GM12878 (cell line): ENCODE results near the gene MZB1. TPM values are rescaled to one million over a fixed set of nuclear protein-coding genes. Genes with fewer than 3 reads are reported as not detected.

Source experiments
- ASH2L ChIP-seq: fragments of 300-600, 200-600 bp; sonication (generic); IDR thresholded peaks from 2 replicates; pipeline ENCODE4 v1.6.1; 2017; ENCODE audit warnings: low read depth, mild to moderate bottlenecking, borderline replicate concordance
- FOS ChIP-seq: IDR thresholded peaks from 3 replicates; pipeline ENCODE4 v1.6.1; 2011; ENCODE audit warnings: borderline replicate concordance; ENCODE audit not compliant: insufficient read length; ENCODE audit errors: extremely low read depth
- FOXM1 ChIP-seq: IDR thresholded peaks from 2 replicates; pipeline ENCODE4 v1.6.1; 2012; ENCODE audit warnings: low read depth, mild to moderate bottlenecking, inconsistent platforms, low read length, moderate library complexity
- HDAC6 ChIP-seq: fragments of 200-600 bp; sonication (generic); IDR thresholded peaks from one replicate; pipeline ENCODE4 v1.8.0; 2017; ENCODE audit warnings: antibody characterized with exemption; ENCODE audit not compliant: unreplicated experiment
- LARP7 ChIP-seq: fragments of 450-650 bp; IDR thresholded peaks from 2 replicates; pipeline ENCODE4 v1.6.1; 2017; ENCODE audit warnings: mild to moderate bottlenecking
- MTA2 ChIP-seq: fragments of 450-650 bp; IDR thresholded peaks from 2 replicates; pipeline ENCODE4 v1.6.1; 2016; ENCODE audit warnings: low read depth, mild to moderate bottlenecking, moderate library complexity
- POU2F2 ChIP-seq: IDR thresholded peaks from 3 replicates; pipeline ENCODE4 v1.6.1; 2011; ENCODE audit warnings: low read depth, mild to moderate bottlenecking, low read length, borderline replicate concordance
- RB1 ChIP-seq: fragments of 450-650 bp; formaldehyde crosslinking; IDR thresholded peaks from 2 replicates; pipeline ENCODE4 v1.6.1; 2017; ENCODE audit warnings: mild to moderate bottlenecking, borderline replicate concordance
- SMAD1 ChIP-seq: fragments of 450-650 bp; IDR thresholded peaks from 2 replicates; pipeline ENCODE4 v1.6.1; 2018; ENCODE audit warnings: mild to moderate bottlenecking, low read depth; ENCODE audit not compliant: partially characterized antibody
- STAT1 ChIP-seq: fragments of 450-650 bp; conservative IDR thresholded peaks from 2 replicates; pipeline ENCODE4 v1.6.1; 2014; ENCODE audit warnings: antibody characterized with exemption, mild to moderate bottlenecking
- TBL1XR1 ChIP-seq: IDR thresholded peaks from 2 replicates; pipeline ENCODE4 v1.6.1; 2012; ENCODE audit warnings: low read depth, low read length, improper control_type of control experiment
- ZSCAN29 ChIP-seq: fragments of 450-650 bp; IDR thresholded peaks from 2 replicates; pipeline ENCODE4 v1.6.1; 2017; ENCODE audit warnings: mild to moderate bottlenecking, moderate library complexity
- polyA plus RNA-seq, 11 experiments: library from polyadenylated mRNA; depleted of rRNA in 4 of 11; unstranded in 6 of 11; stranded (reverse) in 5 of 11; fragments of >200 nt; fragmentation: Nextera tagmentation in 4 of 11; fragmentation: Illumina TruSeq in 1 of 11; extraction: Ambion mirVana in 4 of 11; extraction: Trizol in 1 of 11; gene quantifications; 1 replicate in 1 of 11; 2 replicates in 10 of 11; pipeline versions ENCODE4 v1.2.1 to v1.2.3, GENCODE V29; 2011 to 2016; ENCODE audit warnings: inconsistent platforms in 2 of 11, missing spikeins in 2 of 11, low read depth in 1 of 11
- total RNA-seq, 4 experiments: library from RNA; depleted of rRNA in 3 of 4; stranded (reverse); fragments of >200 nt in 3 of 4; fragmentation: Illumina TruSeq in 1 of 4; extraction: Trizol in 1 of 4; gene quantifications; 2 replicates each; pipeline versions ENCODE4 v1.2.1 to v1.2.3, GENCODE V29; 2013 to 2021
- TF ChIP-seq, protein P1 (sequence below): fragments of 450-650 bp; IDR thresholded peaks from 2 replicates; pipeline ENCODE4 v1.6.1; 2017; ENCODE audit warnings: mild to moderate bottlenecking, low read depth, inconsistent platforms; ENCODE audit not compliant: poor library complexity, severe bottlenecking
- TF ChIP-seq, protein P2 (sequence below): fragments of 450-650 bp; IDR thresholded peaks from 2 replicates; pipeline ENCODE4 v1.6.1; 2018; ENCODE audit warnings: borderline replicate concordance, mild to moderate bottlenecking; ENCODE audit not compliant: partially characterized antibody
- TF ChIP-seq, protein P3 (sequence below): fragments of 450-650 bp; formaldehyde crosslinking; IDR thresholded peaks from 2 replicates; pipeline ENCODE4 v1.4.0; 2020; ENCODE audit warnings: mild to moderate bottlenecking, moderate library complexity
- TF ChIP-seq, protein P4 (sequence below): IDR thresholded peaks from 2 replicates; pipeline ENCODE4 v1.6.1; 2011; ENCODE audit warnings: borderline replicate concordance, low read depth, mild to moderate bottlenecking, moderate library complexity, low read length; ENCODE audit not compliant: insufficient read depth, poor library complexity, severe bottlenecking
- TF ChIP-seq, protein P5 (sequence below): IDR thresholded peaks from 2 replicates; pipeline ENCODE4 v1.6.1; 2012; ENCODE audit warnings: low read length, inconsistent platforms

MZB1 gene
- total and polyA plus RNA-seq, 10 of the 15 experiments (the other 5 are each of a cell fraction or from before 2014, with no cell fraction given): 19.3 to 406 (median 188) TPM

DNA sequence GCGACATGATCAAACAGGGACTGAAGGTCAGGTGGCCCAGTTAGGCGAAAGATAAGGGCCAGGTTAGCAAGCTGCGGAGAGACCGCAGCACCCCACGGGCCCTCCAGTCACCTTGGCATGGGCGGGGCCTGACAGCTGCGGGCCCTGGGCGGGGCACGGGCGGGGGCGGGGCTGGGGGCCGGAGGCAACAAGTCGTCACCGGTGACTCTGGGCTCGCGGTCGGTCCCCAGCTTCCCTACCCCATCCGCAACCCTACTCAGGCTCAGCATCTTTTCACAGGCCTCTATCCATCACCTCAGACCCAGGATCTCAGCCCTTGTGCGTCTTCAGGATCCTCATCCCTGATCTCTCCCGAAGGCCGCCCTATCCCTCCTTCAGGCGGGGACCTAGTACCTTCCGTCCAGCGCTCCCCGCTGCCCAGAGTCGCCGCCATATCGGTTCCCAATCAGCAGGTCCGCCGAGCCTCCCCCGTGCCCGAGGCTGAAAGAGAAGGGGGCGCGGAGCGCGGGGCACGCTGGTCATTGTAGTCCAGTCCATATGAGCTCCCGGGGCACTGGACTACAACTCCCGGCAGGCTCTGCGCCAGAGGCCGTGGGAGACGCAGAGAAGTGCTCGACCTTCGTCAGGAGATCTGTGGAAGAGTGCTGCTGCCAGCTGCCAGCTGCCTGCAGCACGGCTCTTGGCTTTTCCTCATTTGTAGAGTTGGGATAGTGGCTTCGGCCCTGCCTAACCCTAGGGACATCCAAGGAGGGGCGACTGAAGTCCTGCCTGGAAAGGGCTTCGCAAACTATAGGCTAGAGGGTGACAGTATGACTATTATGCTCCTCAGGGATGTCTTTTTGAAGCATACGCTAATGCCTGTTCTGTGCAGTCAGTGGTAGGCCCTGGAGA lies 49.5 kb upstream of the MZB1 start, which contains the start of gene DNAJC18 (continued):
- TF ChIP-seq, protein P1, sequence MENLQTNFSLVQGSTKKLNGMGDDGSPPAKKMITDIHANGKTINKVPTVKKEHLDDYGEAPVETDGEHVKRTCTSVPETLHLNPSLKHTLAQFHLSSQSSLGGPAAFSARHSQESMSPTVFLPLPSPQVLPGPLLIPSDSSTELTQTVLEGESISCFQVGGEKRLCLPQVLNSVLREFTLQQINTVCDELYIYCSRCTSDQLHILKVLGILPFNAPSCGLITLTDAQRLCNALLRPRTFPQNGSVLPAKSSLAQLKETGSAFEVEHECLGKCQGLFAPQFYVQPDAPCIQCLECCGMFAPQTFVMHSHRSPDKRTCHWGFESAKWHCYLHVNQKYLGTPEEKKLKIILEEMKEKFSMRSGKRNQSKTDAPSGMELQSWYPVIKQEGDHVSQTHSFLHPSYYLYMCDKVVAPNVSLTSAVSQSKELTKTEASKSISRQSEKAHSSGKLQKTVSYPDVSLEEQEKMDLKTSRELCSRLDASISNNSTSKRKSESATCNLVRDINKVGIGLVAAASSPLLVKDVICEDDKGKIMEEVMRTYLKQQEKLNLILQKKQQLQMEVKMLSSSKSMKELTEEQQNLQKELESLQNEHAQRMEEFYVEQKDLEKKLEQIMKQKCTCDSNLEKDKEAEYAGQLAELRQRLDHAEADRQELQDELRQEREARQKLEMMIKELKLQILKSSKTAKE: no peak
- TF ChIP-seq, protein P2, sequence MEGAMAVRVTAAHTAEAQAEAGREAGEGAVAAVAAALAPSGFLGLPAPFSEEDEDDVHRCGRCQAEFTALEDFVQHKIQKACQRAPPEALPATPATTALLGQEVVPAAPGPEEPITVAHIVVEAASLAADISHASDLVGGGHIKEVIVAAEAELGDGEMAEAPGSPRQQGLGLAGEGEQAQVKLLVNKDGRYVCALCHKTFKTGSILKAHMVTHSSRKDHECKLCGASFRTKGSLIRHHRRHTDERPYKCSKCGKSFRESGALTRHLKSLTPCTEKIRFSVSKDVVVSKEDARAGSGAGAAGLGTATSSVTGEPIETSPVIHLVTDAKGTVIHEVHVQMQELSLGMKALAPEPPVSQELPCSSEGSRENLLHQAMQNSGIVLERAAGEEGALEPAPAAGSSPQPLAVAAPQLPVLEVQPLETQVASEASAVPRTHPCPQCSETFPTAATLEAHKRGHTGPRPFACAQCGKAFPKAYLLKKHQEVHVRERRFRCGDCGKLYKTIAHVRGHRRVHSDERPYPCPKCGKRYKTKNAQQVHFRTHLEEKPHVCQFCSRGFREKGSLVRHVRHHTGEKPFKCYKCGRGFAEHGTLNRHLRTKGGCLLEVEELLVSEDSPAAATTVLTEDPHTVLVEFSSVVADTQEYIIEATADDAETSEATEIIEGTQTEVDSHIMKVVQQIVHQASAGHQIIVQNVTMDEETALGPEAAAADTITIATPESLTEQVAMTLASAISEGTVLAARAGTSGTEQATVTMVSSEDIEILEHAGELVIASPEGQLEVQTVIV: peak; percentile 48
- no peak for TF ChIP-seq POU2F2
- TF ChIP-seq ASH2L: no peak
- TF ChIP-seq LARP7: peak; percentile 51
- TF ChIP-seq, protein P3, sequence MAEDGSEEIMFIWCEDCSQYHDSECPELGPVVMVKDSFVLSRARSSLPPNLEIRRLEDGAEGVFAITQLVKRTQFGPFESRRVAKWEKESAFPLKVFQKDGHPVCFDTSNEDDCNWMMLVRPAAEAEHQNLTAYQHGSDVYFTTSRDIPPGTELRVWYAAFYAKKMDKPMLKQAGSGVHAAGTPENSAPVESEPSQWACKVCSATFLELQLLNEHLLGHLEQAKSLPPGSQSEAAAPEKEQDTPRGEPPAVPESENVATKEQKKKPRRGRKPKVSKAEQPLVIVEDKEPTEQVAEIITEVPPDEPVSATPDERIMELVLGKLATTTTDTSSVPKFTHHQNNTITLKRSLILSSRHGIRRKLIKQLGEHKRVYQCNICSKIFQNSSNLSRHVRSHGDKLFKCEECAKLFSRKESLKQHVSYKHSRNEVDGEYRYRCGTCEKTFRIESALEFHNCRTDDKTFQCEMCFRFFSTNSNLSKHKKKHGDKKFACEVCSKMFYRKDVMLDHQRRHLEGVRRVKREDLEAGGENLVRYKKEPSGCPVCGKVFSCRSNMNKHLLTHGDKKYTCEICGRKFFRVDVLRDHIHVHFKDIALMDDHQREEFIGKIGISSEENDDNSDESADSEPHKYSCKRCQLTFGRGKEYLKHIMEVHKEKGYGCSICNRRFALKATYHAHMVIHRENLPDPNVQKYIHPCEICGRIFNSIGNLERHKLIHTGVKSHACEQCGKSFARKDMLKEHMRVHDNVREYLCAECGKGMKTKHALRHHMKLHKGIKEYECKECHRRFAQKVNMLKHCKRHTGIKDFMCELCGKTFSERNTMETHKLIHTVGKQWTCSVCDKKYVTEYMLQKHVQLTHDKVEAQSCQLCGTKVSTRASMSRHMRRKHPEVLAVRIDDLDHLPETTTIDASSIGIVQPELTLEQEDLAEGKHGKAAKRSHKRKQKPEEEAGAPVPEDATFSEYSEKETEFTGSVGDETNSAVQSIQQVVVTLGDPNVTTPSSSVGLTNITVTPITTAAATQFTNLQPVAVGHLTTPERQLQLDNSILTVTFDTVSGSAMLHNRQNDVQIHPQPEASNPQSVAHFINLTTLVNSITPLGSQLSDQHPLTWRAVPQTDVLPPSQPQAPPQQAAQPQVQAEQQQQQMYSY (CRISPR knock-in tag): no peak
- peak; percentile 69; the same call in 1 of the 2 replicates for TF ChIP-seq STAT1
- TF ChIP-seq ZSCAN29: no peak
- TF ChIP-seq RB1: peak; percentile 48; the same call in 1 of the 2 replicates
- TF ChIP-seq, protein P4, sequence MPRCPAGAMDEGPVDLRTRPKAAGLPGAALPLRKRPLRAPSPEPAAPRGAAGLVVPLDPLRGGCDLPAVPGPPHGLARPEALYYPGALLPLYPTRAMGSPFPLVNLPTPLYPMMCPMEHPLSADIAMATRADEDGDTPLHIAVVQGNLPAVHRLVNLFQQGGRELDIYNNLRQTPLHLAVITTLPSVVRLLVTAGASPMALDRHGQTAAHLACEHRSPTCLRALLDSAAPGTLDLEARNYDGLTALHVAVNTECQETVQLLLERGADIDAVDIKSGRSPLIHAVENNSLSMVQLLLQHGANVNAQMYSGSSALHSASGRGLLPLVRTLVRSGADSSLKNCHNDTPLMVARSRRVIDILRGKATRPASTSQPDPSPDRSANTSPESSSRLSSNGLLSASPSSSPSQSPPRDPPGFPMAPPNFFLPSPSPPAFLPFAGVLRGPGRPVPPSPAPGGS: no peak
- TF ChIP-seq, protein P5, sequence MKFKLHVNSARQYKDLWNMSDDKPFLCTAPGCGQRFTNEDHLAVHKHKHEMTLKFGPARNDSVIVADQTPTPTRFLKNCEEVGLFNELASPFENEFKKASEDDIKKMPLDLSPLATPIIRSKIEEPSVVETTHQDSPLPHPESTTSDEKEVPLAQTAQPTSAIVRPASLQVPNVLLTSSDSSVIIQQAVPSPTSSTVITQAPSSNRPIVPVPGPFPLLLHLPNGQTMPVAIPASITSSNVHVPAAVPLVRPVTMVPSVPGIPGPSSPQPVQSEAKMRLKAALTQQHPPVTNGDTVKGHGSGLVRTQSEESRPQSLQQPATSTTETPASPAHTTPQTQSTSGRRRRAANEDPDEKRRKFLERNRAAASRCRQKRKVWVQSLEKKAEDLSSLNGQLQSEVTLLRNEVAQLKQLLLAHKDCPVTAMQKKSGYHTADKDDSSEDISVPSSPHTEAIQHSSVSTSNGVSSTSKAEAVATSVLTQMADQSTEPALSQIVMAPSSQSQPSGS: no peak
- TF ChIP-seq TBL1XR1: no peak
- no peak for TF ChIP-seq FOS
- TF ChIP-seq SMAD1: no peak
- no peak for TF ChIP-seq HDAC6
- TF ChIP-seq FOXM1: no peak
- TF ChIP-seq MTA2: no peak
